ENCODE measurements around the gene ERI2. TPM values are rescaled to one million over a fixed set of nuclear protein-coding genes. Genes with fewer than 3 reads are reported as not detected.

The ERI2 gene
- total RNA-seq, 2 donors from 2014 or later = 18.7 TPM

GRCh38 chr16:20846030-20846429 lies 39.8 kb upstream of the ERI2 start:
- 95 to 98% methylated on average over 6 of the region's 6 CpGs for WGBS, 2 experiments (ENCODE audit: insufficient coverage in 1 of 2, insufficient read length in 1 of 2)
- no peaks in the 10 kb centered on the region for H3K36me3 ChIP-seq (ENCODE audit: control insufficient read depth, insufficient read depth, low read length)
- H3K9me3 ChIP-seq (ENCODE audit: control insufficient read depth, low read length) = no peaks in the 10 kb centered on the region
- peaks cover 33% of the 10 kb centered on the region for H3K4me1 ChIP-seq (ENCODE audit: control insufficient read depth, insufficient read depth, low read length)
- Mint-ChIP-seq H3K4me3 (no peak overlapping the region), H3K36me3 (ENCODE audit: low read depth) (peaks cover 2% of the 10 kb centered on the region), H3K9me3 (no peaks in the 10 kb centered on the region), H3K27ac (no peak overlapping the region), H3K27me3 (ENCODE audit: insufficient read depth) (no peaks in the 10 kb centered on the region), H3K4me1 (peaks cover 48% of the 10 kb centered on the region)
- H3K27ac ChIP-seq (ENCODE audit: low read depth, low read length) = no peak overlapping the region
- no peak for DNase-seq
- H3K4me3 ChIP-seq (ENCODE audit: low read length) = peak overlapping the region; percentile 32
- TF ChIP-seq, protein P1, sequence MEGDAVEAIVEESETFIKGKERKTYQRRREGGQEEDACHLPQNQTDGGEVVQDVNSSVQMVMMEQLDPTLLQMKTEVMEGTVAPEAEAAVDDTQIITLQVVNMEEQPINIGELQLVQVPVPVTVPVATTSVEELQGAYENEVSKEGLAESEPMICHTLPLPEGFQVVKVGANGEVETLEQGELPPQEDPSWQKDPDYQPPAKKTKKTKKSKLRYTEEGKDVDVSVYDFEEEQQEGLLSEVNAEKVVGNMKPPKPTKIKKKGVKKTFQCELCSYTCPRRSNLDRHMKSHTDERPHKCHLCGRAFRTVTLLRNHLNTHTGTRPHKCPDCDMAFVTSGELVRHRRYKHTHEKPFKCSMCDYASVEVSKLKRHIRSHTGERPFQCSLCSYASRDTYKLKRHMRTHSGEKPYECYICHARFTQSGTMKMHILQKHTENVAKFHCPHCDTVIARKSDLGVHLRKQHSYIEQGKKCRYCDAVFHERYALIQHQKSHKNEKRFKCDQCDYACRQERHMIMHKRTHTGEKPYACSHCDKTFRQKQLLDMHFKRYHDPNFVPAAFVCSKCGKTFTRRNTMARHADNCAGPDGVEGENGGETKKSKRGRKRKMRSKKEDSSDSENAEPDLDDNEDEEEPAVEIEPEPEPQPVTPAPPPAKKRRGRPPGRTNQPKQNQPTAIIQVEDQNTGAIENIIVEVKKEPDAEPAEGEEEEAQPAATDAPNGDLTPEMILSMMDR (conservative IDR thresholded peaks at IDR 0.05) = no peak
- H3K9ac ChIP-seq (ENCODE audit: extremely low read depth, low read length, poor library complexity, severe bottlenecking) = no peak overlapping the region
- no peaks in the 10 kb centered on the region for H3K27me3 ChIP-seq (ENCODE audit: control insufficient read depth, insufficient read depth, low read length, poor library complexity, severe bottlenecking)

- Histone ChIP-seq H3K9ac (ENCODE audit: extremely low read depth, low read length, poor library complexity, severe bottlenecking) (no peak overlapping the region), H3K27ac (ENCODE audit: low read depth, low read length) (no peak overlapping the region), H3K4me1 (ENCODE audit: control insufficient read depth, insufficient read depth, low read length) (peaks cover 26% of the 10 kb centered on the region), H3K36me3 (ENCODE audit: control insufficient read depth, insufficient read depth, low read length) (no peaks in the 10 kb centered on the region), H3K27me3 (ENCODE audit: control insufficient read depth, insufficient read depth, low read length, poor library complexity, severe bottlenecking) (no peaks in the 10 kb centered on the region), H3K4me3 (ENCODE audit: low read length) (no peak overlapping the region), H3K9me3 (ENCODE audit: control insufficient read depth, low read length) (no peaks in the 10 kb centered on the region)
- Mint-ChIP-seq H3K36me3 (ENCODE audit: low read depth) (peaks cover 2% of the 10 kb centered on the region), H3K27ac (peak overlapping the region; percentile 30), H3K27me3 (ENCODE audit: insufficient read depth) (no peaks in the 10 kb centered on the region), H3K9me3 (no peaks in the 10 kb centered on the region), H3K4me1 (peaks cover 45% of the 10 kb centered on the region), H3K4me3 (no peak overlapping the region)
- 90 to 94% methylated on average over 2 to 3 of the region's 3 CpGs for WGBS, 2 experiments (ENCODE audit: insufficient coverage in 1 of 2, insufficient read length in 1 of 2)
- no peak for DNase-seq
- TF ChIP-seq, protein P1 (conservative IDR thresholded peaks at IDR 0.05) = no peak
Measured at GRCh38 chr16:20844588-20844987, 38.3 kb upstream of the ERI2 start.

DNA sequence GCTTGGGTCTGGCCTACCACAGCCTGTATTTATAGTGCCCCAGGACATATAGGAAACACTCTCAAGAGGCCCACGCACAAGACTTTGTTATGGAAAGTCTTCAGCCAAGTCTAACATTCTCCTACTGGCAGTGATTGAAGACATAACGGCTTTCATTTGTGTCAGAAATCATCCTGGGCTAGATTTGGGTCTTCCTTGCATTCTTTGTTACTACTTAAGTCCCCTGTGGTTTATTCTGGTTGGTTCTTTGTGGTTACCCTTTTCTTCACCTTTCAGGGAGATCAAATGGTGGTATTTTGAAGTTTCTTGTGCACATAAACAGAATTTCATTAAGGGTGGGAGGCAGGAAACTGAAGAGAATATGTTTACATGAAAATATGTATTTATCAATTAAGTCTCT lies 37.8 kb upstream of the ERI2 start:
- Mint-ChIP-seq H3K27ac (no peak overlapping the region), H3K36me3 (ENCODE audit: low read depth) (peaks cover 2% of the 10 kb centered on the region)

More for the DNA sequence above, 37.8 kb upstream of the ERI2 start:
- DNase-seq = no peak
- 69 to 85% methylated on average over 1 to 2 of the region's 2 CpGs for WGBS, 2 experiments (ENCODE audit: insufficient coverage in 1 of 2, insufficient read length in 1 of 2)
- Mint-ChIP-seq H3K4me1 (peaks cover 45% of the 10 kb centered on the region), H3K27me3 (ENCODE audit: insufficient read depth) (no peaks in the 10 kb centered on the region), H3K4me3 (no peak overlapping the region), H3K9me3 (no peaks in the 10 kb centered on the region)
- TF ChIP-seq, protein P1 (conservative IDR thresholded peaks at IDR 0.05) = no peak
- Histone ChIP-seq H3K36me3 (ENCODE audit: control insufficient read depth, insufficient read depth, low read length) (no peaks in the 10 kb centered on the region), H3K9ac (ENCODE audit: extremely low read depth, low read length, poor library complexity, severe bottlenecking) (no peak overlapping the region), H3K27ac (ENCODE audit: low read depth, low read length) (no peak overlapping the region), H3K27me3 (ENCODE audit: control insufficient read depth, insufficient read depth, low read length, poor library complexity, severe bottlenecking) (no peaks in the 10 kb centered on the region), H3K4me3 (ENCODE audit: low read length) (no peak overlapping the region), H3K4me1 (ENCODE audit: control insufficient read depth, insufficient read depth, low read length) (peaks cover 26% of the 10 kb centered on the region), H3K9me3 (ENCODE audit: control insufficient read depth, low read length) (no peaks in the 10 kb centered on the region)

Data from endodermal cell (in vitro differentiated cells).